IPS-20b (cell line): ENCODE results near the gene DMXL2.
"Not testable (repeated sequence)": the region's sequence is repeated elsewhere in the genome, so short reads cannot be mapped to it uniquely, and the experiment has no call there.

Experiments used
- H3K27ac ChIP-seq: one replicate; pipeline ENCODE4 v1.5.1; 2013; ENCODE audit warnings: low read length
- H3K27me3 ChIP-seq: 2 replicates; pipeline ENCODE4 v1.6.1; 2013; ENCODE audit warnings: mild to moderate bottlenecking, low read length, inconsistent platforms; ENCODE audit not compliant: insufficient read depth
- H3K36me3 ChIP-seq: 2 replicates; pipeline ENCODE4 v1.6.1; 2013; ENCODE audit warnings: low read depth, mild to moderate bottlenecking, inconsistent platforms, low read length, moderate library complexity; ENCODE audit not compliant: insufficient read depth
- H3K4me1 ChIP-seq: 2 replicates; pipeline ENCODE4 v1.6.1; 2013; ENCODE audit warnings: mild to moderate bottlenecking, control low read depth, inconsistent platforms, low read length, moderate library complexity; ENCODE audit not compliant: insufficient read depth
- H3K4me3 ChIP-seq: 2 replicates; pipeline ENCODE4 v1.5.1; 2013; ENCODE audit warnings: mild to moderate bottlenecking, low read length, inconsistent platforms
- H3K9ac ChIP-seq: 2 replicates; pipeline ENCODE4 v1.6.1; 2013; ENCODE audit warnings: low read depth, mild to moderate bottlenecking, inconsistent platforms, low read length, moderate library complexity
- H3K9me3 ChIP-seq: 2 replicates; pipeline ENCODE4 v1.6.1; 2013; ENCODE audit warnings: mild to moderate bottlenecking, low read depth, low read length, inconsistent platforms; ENCODE audit not compliant: insufficient read depth

DMXL2 gene

GRCh38 chr15:51588966-51589365, 33.6 kb downstream of the DMXL2 start:
- H3K27me3 ChIP-seq, result no peaks in the 10 kb centered on the region
- H3K36me3 ChIP-seq, result no peaks in the 10 kb centered on the region
- no peak overlapping the region for H3K4me3 ChIP-seq
- no peak overlapping the region for H3K27ac ChIP-seq
- no peaks in the 10 kb centered on the region for H3K4me1 ChIP-seq
- peaks cover 25% of the 10 kb centered on the region for H3K9me3 ChIP-seq
- no peak overlapping the region for H3K9ac ChIP-seq

DNA sequence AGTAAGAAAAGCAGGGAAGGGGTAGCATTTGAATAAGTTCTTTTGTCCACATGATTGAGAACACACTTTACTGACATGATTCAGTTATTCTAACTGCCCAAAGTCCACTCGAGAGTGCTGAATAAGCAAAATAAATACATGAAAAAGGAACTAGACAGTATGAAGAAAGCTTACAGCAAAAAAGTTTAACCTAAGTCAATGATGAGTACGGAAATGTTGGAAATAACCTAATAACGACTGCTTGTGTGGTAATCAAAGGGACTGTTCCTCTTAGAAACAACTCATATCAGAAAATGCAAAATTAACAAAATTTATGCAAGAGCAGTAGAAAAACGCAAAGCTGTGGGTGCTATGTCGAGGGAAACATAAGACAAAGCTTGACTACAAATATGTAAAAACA, 36.6 kb downstream of the DMXL2 start:
- no peak overlapping the region for H3K27ac ChIP-seq
- no peaks in the 10 kb centered on the region for H3K4me1 ChIP-seq
- H3K9me3 ChIP-seq, result peaks cover 19% of the 10 kb centered on the region
- H3K27me3 ChIP-seq, result no peaks in the 10 kb centered on the region
- no peak overlapping the region for H3K4me3 ChIP-seq
- H3K36me3 ChIP-seq, result no peaks in the 10 kb centered on the region
- H3K9ac ChIP-seq, result no peak overlapping the region

DNA sequence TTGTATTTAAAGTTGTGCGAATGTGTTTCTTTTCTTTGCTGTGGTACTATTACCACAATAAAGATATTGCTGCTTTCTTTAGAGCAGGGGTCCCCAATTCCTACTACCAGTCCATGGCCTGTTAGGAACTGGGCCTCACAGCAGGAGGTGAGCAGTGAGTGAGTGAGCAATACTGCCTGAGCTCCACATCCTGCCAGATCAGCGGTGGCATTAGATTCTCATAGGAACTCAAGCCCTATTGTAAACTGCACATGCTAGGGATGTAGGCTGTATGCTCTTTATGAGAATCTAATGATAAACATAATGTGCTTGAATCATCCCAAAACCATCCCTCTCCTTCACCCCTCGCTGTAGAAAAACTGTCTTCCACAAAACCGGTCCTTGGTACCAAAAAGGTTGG, 41.6 kb downstream of the DMXL2 start:
- Histone ChIP-seq H3K27ac (no peak overlapping the region), H3K9me3 (no peaks in the 10 kb centered on the region; the same call in 1 of the 2 replicates), H3K9ac (no peak overlapping the region), H3K4me3 (no peak overlapping the region), H3K4me1 (no peaks in the 10 kb centered on the region), H3K27me3 (no peaks in the 10 kb centered on the region), H3K36me3 (no peaks in the 10 kb centered on the region)

- Histone ChIP-seq H3K9ac (no peak overlapping the region), H3K9me3 (no peaks in the 10 kb centered on the region), H3K4me1 (no peaks in the 10 kb centered on the region), H3K4me3 (no peak overlapping the region), H3K27me3 (no peaks in the 10 kb centered on the region), H3K27ac (no peak overlapping the region), H3K36me3 (no peaks in the 10 kb centered on the region)
Measured at GRCh38 chr15:51580385-51580784, 42.2 kb downstream of the DMXL2 start.

- no peak overlapping the region for H3K4me3 ChIP-seq
- no peaks in the 10 kb centered on the region for H3K36me3 ChIP-seq
- H3K27me3 ChIP-seq, result no peaks in the 10 kb centered on the region
- H3K27ac ChIP-seq, result no peak overlapping the region
- H3K9ac ChIP-seq, result no peak overlapping the region
- H3K4me1 ChIP-seq, result no peaks in the 10 kb centered on the region
- no peaks in the 10 kb centered on the region for H3K9me3 ChIP-seq
Measured at GRCh38 chr15:51579012-51579411, 43.6 kb downstream of the DMXL2 start.

GRCh38 chr15:51577636-51578304, 44.8 kb downstream of the DMXL2 start:
- H3K36me3 ChIP-seq, result no peaks in the 10 kb centered on the region
- no peaks in the 10 kb centered on the region for H3K4me1 ChIP-seq
- H3K9me3 ChIP-seq, result no peaks in the 10 kb centered on the region
- H3K27ac ChIP-seq, result no peak overlapping the region
- no peak overlapping the region for H3K9ac ChIP-seq
- no peaks in the 10 kb centered on the region for H3K27me3 ChIP-seq
- no peak overlapping the region for H3K4me3 ChIP-seq

- H3K36me3 ChIP-seq, result no peaks in the 10 kb centered on the region
- H3K4me3 ChIP-seq, result no peak overlapping the region
- H3K9ac ChIP-seq, result no peak overlapping the region
- no peaks in the 10 kb centered on the region for H3K9me3 ChIP-seq
- H3K27ac ChIP-seq, result no peak overlapping the region
- H3K4me1 ChIP-seq, result no peaks in the 10 kb centered on the region
- H3K27me3 ChIP-seq, result no peaks in the 10 kb centered on the region
Measured at GRCh38 chr15:51576911-51577500, 45.6 kb downstream of the DMXL2 start.

- Histone ChIP-seq H3K27ac (no peak overlapping the region), H3K27me3 (no peaks in the 10 kb centered on the region), H3K9me3 (no peaks in the 10 kb centered on the region), H3K9ac (no peak overlapping the region), H3K4me1 (no peaks in the 10 kb centered on the region), H3K4me3 (no peak overlapping the region), H3K36me3 (no peaks in the 10 kb centered on the region)
Measured at GRCh38 chr15:51576286-51576850, 46.2 kb downstream of the DMXL2 start.

DNA sequence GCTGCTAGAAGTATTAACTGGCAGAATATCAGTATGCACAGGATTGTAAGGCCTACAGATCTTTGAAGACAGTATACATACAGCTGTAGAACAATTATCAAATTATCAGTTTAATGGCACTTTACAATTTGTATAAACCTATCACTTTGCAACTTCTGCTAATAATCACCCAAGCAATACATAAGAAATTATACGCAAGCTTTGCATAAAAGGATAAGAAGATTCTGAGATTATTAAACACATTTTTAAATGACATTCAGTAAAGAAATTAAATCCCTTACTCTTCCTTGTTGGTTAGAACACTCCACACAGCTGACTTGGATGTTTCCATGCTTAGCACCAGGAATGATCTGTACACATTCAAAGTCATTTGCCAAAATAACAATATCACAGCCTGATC, 46.8 kb downstream of the DMXL2 start:
- Histone ChIP-seq H3K4me1 (no peaks in the 10 kb centered on the region), H3K27me3 (no peaks in the 10 kb centered on the region), H3K9me3 (no peaks in the 10 kb centered on the region), H3K9ac (no peak overlapping the region), H3K27ac (no peak overlapping the region), H3K36me3 (no peaks in the 10 kb centered on the region), H3K4me3 (no peak overlapping the region)

DNA sequence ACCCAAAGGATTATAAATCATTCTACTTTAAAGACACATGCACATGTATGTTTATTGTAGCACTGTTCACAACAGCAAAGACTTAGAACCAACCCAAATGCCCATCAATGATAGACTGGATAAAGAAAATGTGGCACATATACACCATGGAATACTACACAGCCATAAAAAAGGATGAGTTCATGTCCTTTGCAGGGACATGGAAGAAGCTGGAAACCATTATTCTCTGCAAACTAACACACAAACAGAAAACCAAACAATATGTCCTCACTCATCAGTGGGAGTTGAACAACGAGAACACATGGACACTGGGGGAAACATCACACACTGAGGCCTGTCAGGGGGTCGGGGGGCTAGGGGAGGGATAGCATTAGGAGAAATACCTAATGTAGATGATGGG, 49.2 kb downstream of the DMXL2 start:
- H3K27me3 ChIP-seq, H3K4me3 ChIP-seq, H3K36me3 ChIP-seq, H3K9me3 ChIP-seq, H3K9ac ChIP-seq, H3K27ac ChIP-seq, H3K4me1 ChIP-seq: not testable (repeated sequence)

DNA sequence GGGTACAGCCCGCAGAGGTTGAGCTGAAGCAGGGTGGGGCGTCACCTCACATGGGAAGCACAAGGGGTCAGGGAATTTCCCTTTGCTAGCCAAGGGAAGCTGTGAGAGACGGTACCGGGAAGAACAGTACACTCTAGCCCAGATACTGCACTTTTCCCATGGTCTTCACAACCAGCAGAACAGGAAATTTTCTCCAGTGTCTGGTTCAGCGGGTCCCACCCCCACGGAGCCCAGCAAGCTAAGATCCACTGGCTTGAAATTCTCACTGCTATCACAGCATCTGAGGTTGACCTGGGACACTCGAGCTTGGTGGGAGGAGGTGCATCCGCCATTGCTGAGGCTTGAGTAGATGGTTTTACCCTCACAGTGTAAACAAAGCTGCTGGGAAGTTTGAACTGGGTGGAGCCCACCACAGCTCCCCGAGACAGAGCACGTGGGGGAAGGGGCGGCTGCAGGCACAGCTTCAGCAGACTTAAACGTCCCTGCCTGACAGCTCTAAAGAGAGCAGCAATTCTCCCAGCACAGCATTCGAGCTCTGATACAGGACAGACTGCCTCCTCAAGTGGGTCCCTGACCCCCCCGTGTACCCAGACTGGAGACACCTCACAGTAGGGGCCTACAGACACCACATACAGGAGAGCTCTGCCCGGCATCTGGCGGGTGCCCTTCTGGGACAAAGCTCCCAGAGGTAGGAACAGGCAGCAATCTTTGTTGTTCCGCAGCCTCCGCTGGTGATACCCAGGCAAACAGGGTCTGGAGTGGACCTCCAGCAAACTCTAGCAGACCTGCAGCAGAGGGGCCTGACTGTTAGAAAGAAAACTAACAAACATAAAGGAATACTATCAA, 53.4 kb downstream of the DMXL2 start:
- not testable (repeated sequence) for H3K9ac ChIP-seq, H3K4me3 ChIP-seq, H3K27me3 ChIP-seq, H3K27ac ChIP-seq, H3K9me3 ChIP-seq, H3K36me3 ChIP-seq, H3K4me1 ChIP-seq

GRCh38 chr15:51561271-51561670, 61.3 kb downstream of the DMXL2 start:
- H3K9me3 ChIP-seq, result no peaks in the 10 kb centered on the region
- H3K4me3 ChIP-seq, result no peak overlapping the region
- H3K27me3 ChIP-seq, result no peaks in the 10 kb centered on the region
- H3K4me1 ChIP-seq, result no peaks in the 10 kb centered on the region
- no peaks in the 10 kb centered on the region for H3K36me3 ChIP-seq
- H3K27ac ChIP-seq, result no peak overlapping the region
- no peak overlapping the region for H3K9ac ChIP-seq
